Glutamatergic neuron (in vitro differentiated cells): ENCODE measurements around the gene SMIM1. TPM values are rescaled to one million over a fixed set of nuclear protein-coding genes. Genes with fewer than 3 reads are reported as not detected.

Experiments
- DNase-seq: peaks from one replicate; pipeline ENCODE4 v3.0.0; 2022
- H3K27ac Mint-ChIP-seq: one replicate; pipeline ENCODE4 v1.8.0; 2020; ENCODE audit warnings: mild to moderate bottlenecking, mixed read lengths, inconsistent platforms; ENCODE audit not compliant: unreplicated experiment
- H3K27me3 Mint-ChIP-seq: one replicate; pipeline ENCODE4 v1.8.0; 2020; ENCODE audit warnings: mild to moderate bottlenecking, moderate library complexity, mixed read lengths, inconsistent platforms; ENCODE audit not compliant: unreplicated experiment
- H3K36me3 Mint-ChIP-seq: one replicate; pipeline ENCODE4 v1.8.0; 2020; ENCODE audit warnings: mild to moderate bottlenecking, mixed read lengths, inconsistent platforms; ENCODE audit not compliant: unreplicated experiment
- H3K4me1 Mint-ChIP-seq: one replicate; pipeline ENCODE4 v1.8.0; 2020; ENCODE audit warnings: mild to moderate bottlenecking, low read depth, mixed read lengths, inconsistent platforms; ENCODE audit not compliant: unreplicated experiment
- H3K4me3 Mint-ChIP-seq: one replicate; pipeline ENCODE4 v1.8.0; 2020; ENCODE audit warnings: mild to moderate bottlenecking, mixed read lengths, inconsistent platforms; ENCODE audit not compliant: unreplicated experiment
- H3K9me3 Mint-ChIP-seq: one replicate; pipeline ENCODE4 v1.8.0; 2020; ENCODE audit warnings: mild to moderate bottlenecking, moderate library complexity, mixed read lengths, inconsistent platforms; ENCODE audit not compliant: unreplicated experiment
- total RNA-seq: library from RNA; stranded (reverse); fragmentation: NEBNext Ultra II Directional; extraction: Animal tissue kit (Norgen Biotek cat#: 25700); gene quantifications from one replicate; pipeline ENCODE4 v1.2.1, GENCODE V29; 2021; ENCODE audit not compliant: unreplicated experiment
- TF ChIP-seq, protein P1 (sequence below): fragments of 200-600 bp; sonication (generic); IDR thresholded peaks from one replicate; pipeline ENCODE4 v1.5.0; 2021; ENCODE audit not compliant: partially characterized antibody, unreplicated experiment

Gene SMIM1
- total RNA-seq, 1 donor from 2014 or later: 7.5 TPM

- no peaks in the 10 kb centered on the region for H3K36me3 Mint-ChIP-seq
- TF ChIP-seq, protein P1, sequence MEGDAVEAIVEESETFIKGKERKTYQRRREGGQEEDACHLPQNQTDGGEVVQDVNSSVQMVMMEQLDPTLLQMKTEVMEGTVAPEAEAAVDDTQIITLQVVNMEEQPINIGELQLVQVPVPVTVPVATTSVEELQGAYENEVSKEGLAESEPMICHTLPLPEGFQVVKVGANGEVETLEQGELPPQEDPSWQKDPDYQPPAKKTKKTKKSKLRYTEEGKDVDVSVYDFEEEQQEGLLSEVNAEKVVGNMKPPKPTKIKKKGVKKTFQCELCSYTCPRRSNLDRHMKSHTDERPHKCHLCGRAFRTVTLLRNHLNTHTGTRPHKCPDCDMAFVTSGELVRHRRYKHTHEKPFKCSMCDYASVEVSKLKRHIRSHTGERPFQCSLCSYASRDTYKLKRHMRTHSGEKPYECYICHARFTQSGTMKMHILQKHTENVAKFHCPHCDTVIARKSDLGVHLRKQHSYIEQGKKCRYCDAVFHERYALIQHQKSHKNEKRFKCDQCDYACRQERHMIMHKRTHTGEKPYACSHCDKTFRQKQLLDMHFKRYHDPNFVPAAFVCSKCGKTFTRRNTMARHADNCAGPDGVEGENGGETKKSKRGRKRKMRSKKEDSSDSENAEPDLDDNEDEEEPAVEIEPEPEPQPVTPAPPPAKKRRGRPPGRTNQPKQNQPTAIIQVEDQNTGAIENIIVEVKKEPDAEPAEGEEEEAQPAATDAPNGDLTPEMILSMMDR: no peak
- peak overlapping the region; percentile 47 for H3K4me3 Mint-ChIP-seq
- peaks cover 51% of the 10 kb centered on the region for H3K4me1 Mint-ChIP-seq
- no peak for DNase-seq
- H3K27me3 Mint-ChIP-seq: peaks cover 28% of the 10 kb centered on the region
- H3K9me3 Mint-ChIP-seq: peaks cover 21% of the 10 kb centered on the region
- H3K27ac Mint-ChIP-seq: peak overlapping the region; percentile 97
These were observed 45.5 kb downstream of the SMIM1 start for GRCh38 chr1:3817821-3818597.

DNA sequence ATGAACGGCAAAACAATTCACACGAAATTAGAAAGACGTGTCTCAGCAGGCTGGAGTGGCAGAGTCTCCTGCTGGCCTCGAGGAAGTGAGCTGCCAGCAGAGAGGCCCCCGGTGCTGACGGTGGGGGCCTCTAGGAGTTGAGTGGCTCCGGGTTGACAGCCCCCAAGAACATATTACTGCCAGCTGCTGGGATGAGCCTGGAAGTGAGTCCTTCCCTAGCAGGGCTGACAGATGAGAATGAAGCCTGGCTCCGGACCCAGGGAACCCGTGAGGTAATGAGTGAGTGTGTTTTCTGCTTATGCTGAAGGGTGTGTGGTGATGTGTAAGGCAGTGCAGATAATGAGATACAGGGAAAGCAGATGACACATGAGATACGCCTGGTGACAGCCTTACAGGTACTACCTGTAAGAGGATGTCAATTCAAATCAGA is 47.2 kb downstream of the SMIM1 start:
- H3K36me3 Mint-ChIP-seq: peaks cover 4% of the 10 kb centered on the region
- peaks cover 25% of the 10 kb centered on the region for H3K9me3 Mint-ChIP-seq
- TF ChIP-seq, protein P1: no peak
- peaks cover 61% of the 10 kb centered on the region for H3K4me1 Mint-ChIP-seq
- H3K27me3 Mint-ChIP-seq: peaks cover 31% of the 10 kb centered on the region
- no peak for DNase-seq
- H3K4me3 Mint-ChIP-seq: peak overlapping the region; percentile 78
- peak overlapping the region; percentile 97 for H3K27ac Mint-ChIP-seq

GRCh38 chr1:3820316-3820715 is 47.8 kb downstream of the SMIM1 start:
- Mint-ChIP-seq H3K27me3 (peaks cover 31% of the 10 kb centered on the region), H3K4me3 (peak overlapping the region; percentile 65), H3K27ac (peak overlapping the region; percentile 97), H3K4me1 (peaks cover 61% of the 10 kb centered on the region), H3K36me3 (peaks cover 4% of the 10 kb centered on the region), H3K9me3 (peaks cover 25% of the 10 kb centered on the region)
- no peak for DNase-seq
- TF ChIP-seq, protein P1: no peak

DNA sequence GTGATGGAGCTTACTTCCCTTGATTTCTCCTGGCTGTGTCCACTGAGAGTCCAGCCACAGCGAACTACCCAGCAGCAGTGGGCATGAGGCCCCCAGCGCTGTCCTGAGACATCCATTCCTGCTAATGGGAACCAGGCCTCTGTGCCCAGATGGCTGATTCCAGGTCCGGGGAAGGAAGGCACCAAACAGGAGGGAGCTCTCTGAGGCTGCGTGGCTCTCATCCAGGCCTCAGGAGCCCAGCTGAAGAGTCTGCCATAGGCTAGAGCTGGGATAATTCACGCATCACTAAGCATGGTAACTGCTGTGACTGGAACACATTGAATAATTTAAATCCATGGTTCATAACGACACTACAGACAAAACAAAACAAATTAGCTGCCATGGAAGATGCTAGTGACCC is 48.5 kb downstream of the SMIM1 start:
- H3K4me3 Mint-ChIP-seq: peak overlapping the region; percentile 77
- peaks cover 4% of the 10 kb centered on the region for H3K36me3 Mint-ChIP-seq
- peak overlapping the region; percentile 97 for H3K27ac Mint-ChIP-seq
- peaks cover 67% of the 10 kb centered on the region for H3K4me1 Mint-ChIP-seq
- H3K27me3 Mint-ChIP-seq: peaks cover 31% of the 10 kb centered on the region
- TF ChIP-seq, protein P1: no peak
- H3K9me3 Mint-ChIP-seq: peaks cover 27% of the 10 kb centered on the region
- DNase-seq: peak; percentile 65

GRCh38 chr1:3821447-3821846 is 48.9 kb downstream of the SMIM1 start:
- peak overlapping the region; percentile 77 for H3K4me3 Mint-ChIP-seq
- peaks cover 30% of the 10 kb centered on the region for H3K27me3 Mint-ChIP-seq
- peak; percentile 77 for DNase-seq
- H3K27ac Mint-ChIP-seq: peak overlapping the region; percentile 97
- TF ChIP-seq, protein P1: no peak
- peaks cover 67% of the 10 kb centered on the region for H3K4me1 Mint-ChIP-seq
- H3K36me3 Mint-ChIP-seq: peaks cover 4% of the 10 kb centered on the region
- peaks cover 27% of the 10 kb centered on the region for H3K9me3 Mint-ChIP-seq
